ENCODE measurements around the gene PNMT. TPM values are rescaled to one million over a fixed set of nuclear protein-coding genes. Genes with fewer than 3 reads are reported as not detected.
A peak's percentile ranks its signal among the peaks of the same experiment; 100 is the strongest.

PNMT gene
- total and polyA plus RNA-seq, 2 experiments from 2014 or later = 51.9 to 204 TPM

- WGBS (ENCODE audit: low lambda C conversion rate, missing lambda C conversion rate) = 90% methylated on average over 11 of the region's 11 CpGs
- no peak overlapping the region for H3K4me3 ChIP-seq
- no peak for DNase-seq (ENCODE audit: low spot score)
Observed at GRCh38 chr17:39650121-39650579, 18.1 kb upstream of the PNMT start.

GRCh38 chr17:39651923-39652586 lies 16.2 kb upstream of the PNMT start:
- Histone ChIP-seq H3K79me2 (peaks cover 53% of the 10 kb centered on the region), H2AFZ (no peak overlapping the region), H3K9me3 (ENCODE audit: low read depth) (no peaks in the 10 kb centered on the region), H3K9me2 (replicated peaks; ENCODE audit: insufficient read depth) (no peaks in the 10 kb centered on the region), H3K27ac (peak overlapping the region; percentile 86), H4K20me1 (ENCODE audit: insufficient read depth, poor library complexity, severe bottlenecking) (no peaks in the 10 kb centered on the region), H3K4me3 (no peak overlapping the region), H3K36me3 (replicated peaks; ENCODE audit: insufficient read depth, low read depth) (no peaks in the 10 kb centered on the region), H3K27me3 (no peaks in the 10 kb centered on the region), H3K4me2 (peak overlapping the region; percentile 21), H3K4me1 (ENCODE audit: insufficient read depth) (peaks cover 27% of the 10 kb centered on the region)
- peak; percentile 40 for DNase-seq (ENCODE audit: low spot score)
- TF ChIP-seq EZH2phosphoT487 (IDR thresholded peaks at IDR 0.05; ENCODE audit: low read depth, severe bottlenecking, unreplicated experiment) (no peak), EZH2 (IDR thresholded peaks at IDR 0.05; ENCODE audit: borderline replicate concordance) (no peak), CTCF (IDR thresholded peaks at IDR 0.05; ENCODE audit: poor library complexity) (no peak)
- 71% methylated on average over 8 of the region's 8 CpGs for WGBS (ENCODE audit: low lambda C conversion rate, missing lambda C conversion rate)

More at GRCh38 chr17:39650121-39650579, 18.1 kb upstream of the PNMT start:
- no peaks in the 10 kb centered on the region for H3K36me3 ChIP-seq (replicated peaks; ENCODE audit: insufficient read depth, low read depth)
- no peak for TF ChIP-seq EZH2 (IDR thresholded peaks at IDR 0.05; ENCODE audit: borderline replicate concordance)
- no peak for TF ChIP-seq CTCF (IDR thresholded peaks at IDR 0.05; ENCODE audit: poor library complexity)
- TF ChIP-seq EZH2phosphoT487 (IDR thresholded peaks at IDR 0.05; ENCODE audit: low read depth, severe bottlenecking, unreplicated experiment) = no peak
- H3K9me2 ChIP-seq (replicated peaks; ENCODE audit: insufficient read depth) = no peaks in the 10 kb centered on the region
- no peaks in the 10 kb centered on the region for H4K20me1 ChIP-seq (ENCODE audit: insufficient read depth, poor library complexity, severe bottlenecking)
- H2AFZ ChIP-seq = no peak overlapping the region
- H3K79me2 ChIP-seq = peaks cover 67% of the 10 kb centered on the region
- no peaks in the 10 kb centered on the region for H3K9me3 ChIP-seq (ENCODE audit: low read depth)
- H3K4me2 ChIP-seq = no peak overlapping the region
- no peak overlapping the region for H3K27ac ChIP-seq
- peaks cover 27% of the 10 kb centered on the region for H3K4me1 ChIP-seq (ENCODE audit: insufficient read depth)
- no peaks in the 10 kb centered on the region for H3K27me3 ChIP-seq

DNA sequence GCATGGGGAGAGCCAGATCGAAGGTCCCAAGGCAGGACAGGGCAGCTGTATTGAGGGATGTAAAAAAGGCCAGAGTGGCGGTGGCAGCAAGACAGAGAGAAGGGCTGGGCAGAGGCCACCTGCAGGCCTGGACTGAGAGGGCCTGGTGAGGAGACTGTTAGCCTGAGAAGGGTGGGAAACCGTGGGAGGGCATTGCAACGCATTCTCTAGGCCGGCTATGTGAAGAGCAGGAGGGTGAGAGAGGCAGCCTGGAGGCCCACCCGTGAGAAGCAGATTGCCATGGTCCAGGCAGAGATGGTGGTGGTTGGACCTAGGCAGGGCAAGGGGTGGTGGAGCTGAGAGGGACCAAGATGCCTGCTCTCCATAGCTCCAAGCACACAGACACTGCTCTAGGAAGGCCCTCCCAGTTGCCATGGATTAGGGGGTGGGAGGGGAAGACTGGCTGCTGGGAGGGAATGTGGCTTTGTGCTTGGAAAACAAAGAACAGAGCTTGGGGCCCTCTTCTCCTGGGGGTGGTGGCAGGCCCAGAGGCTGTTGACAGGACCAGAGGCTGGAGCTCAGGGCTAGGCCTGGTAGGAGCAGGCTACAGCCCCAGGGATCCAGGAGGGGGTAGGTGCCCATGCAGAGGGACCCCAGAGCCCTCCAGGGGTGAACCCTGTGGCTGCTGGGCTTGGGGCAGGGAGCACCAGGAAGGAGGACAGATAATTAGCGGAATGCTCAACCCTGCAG lies 15.5 kb upstream of the PNMT start:
- no peak for TF ChIP-seq EZH2phosphoT487 (IDR thresholded peaks at IDR 0.05; ENCODE audit: low read depth, severe bottlenecking, unreplicated experiment)
- TF ChIP-seq EZH2 (IDR thresholded peaks at IDR 0.05; ENCODE audit: borderline replicate concordance) = no peak
- no peak for TF ChIP-seq CTCF (IDR thresholded peaks at IDR 0.05; ENCODE audit: poor library complexity)
- Histone ChIP-seq H3K27ac (peak overlapping the region; percentile 86), H3K9me3 (ENCODE audit: low read depth) (no peaks in the 10 kb centered on the region), H3K9me2 (replicated peaks; ENCODE audit: insufficient read depth) (no peaks in the 10 kb centered on the region), H3K4me1 (ENCODE audit: insufficient read depth) (peaks cover 27% of the 10 kb centered on the region), H3K79me2 (peaks cover 46% of the 10 kb centered on the region), H2AFZ (no peak overlapping the region), H3K27me3 (no peaks in the 10 kb centered on the region), H3K36me3 (replicated peaks; ENCODE audit: insufficient read depth, low read depth) (no peaks in the 10 kb centered on the region), H4K20me1 (ENCODE audit: insufficient read depth, poor library complexity, severe bottlenecking) (no peaks in the 10 kb centered on the region), H3K4me3 (no peak overlapping the region), H3K4me2 (peak overlapping the region; percentile 21)
- 30% methylated on average over 7 of the region's 7 CpGs for WGBS (ENCODE audit: low lambda C conversion rate, missing lambda C conversion rate)
- peak; percentile 38 for DNase-seq (ENCODE audit: low spot score)

All from hepatocyte (in vitro differentiated cells).